ENCODE results near the gene ECE2.

DNA sequence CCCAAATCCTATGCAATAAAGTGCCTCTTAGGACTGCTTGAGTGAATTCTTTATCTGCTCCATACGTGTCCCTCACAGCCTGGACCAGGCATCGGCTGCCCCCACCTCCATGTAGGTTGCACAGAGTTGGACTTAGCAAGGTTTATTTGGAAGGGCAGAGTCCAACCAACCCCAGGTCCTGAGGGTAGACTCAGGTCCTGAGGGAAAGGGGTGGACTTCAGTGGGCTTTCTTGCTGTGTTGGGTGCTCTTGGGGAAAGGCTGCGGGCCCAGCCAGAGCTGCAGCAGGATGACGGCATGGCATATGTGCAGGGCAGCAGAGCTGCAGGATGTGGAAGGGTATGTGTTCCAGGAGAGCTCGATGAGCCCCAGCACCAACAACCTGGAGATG is 33.5 kb upstream of the ECE2 start:
- no peak for TF ChIP-seq CTCF (IDR thresholded peaks at IDR 0.05)
- TF ChIP-seq POLR2AphosphoS5 (IDR thresholded peaks at IDR 0.05; ENCODE audit: low read depth, low read length) = no peak
- TF ChIP-seq, protein P1, sequence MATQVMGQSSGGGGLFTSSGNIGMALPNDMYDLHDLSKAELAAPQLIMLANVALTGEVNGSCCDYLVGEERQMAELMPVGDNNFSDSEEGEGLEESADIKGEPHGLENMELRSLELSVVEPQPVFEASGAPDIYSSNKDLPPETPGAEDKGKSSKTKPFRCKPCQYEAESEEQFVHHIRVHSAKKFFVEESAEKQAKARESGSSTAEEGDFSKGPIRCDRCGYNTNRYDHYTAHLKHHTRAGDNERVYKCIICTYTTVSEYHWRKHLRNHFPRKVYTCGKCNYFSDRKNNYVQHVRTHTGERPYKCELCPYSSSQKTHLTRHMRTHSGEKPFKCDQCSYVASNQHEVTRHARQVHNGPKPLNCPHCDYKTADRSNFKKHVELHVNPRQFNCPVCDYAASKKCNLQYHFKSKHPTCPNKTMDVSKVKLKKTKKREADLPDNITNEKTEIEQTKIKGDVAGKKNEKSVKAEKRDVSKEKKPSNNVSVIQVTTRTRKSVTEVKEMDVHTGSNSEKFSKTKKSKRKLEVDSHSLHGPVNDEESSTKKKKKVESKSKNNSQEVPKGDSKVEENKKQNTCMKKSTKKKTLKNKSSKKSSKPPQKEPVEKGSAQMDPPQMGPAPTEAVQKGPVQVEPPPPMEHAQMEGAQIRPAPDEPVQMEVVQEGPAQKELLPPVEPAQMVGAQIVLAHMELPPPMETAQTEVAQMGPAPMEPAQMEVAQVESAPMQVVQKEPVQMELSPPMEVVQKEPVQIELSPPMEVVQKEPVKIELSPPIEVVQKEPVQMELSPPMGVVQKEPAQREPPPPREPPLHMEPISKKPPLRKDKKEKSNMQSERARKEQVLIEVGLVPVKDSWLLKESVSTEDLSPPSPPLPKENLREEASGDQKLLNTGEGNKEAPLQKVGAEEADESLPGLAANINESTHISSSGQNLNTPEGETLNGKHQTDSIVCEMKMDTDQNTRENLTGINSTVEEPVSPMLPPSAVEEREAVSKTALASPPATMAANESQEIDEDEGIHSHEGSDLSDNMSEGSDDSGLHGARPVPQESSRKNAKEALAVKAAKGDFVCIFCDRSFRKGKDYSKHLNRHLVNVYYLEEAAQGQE (IDR thresholded peaks at IDR 0.05; ENCODE audit: insufficient read depth in 1 of 2, low read depth in 2 of 2, low read length in 1 of 2) = no peak
- no peak for TF ChIP-seq SIN3A (IDR thresholded peaks at IDR 0.05; ENCODE audit: borderline replicate concordance, insufficient read depth, low read depth, low read length)
